ENCODE measurements around the gene STK32A.

- no peak for TF ChIP-seq CTCF (optimal IDR thresholded peaks at IDR 0.05 in 1 of 3, IDR thresholded peaks at IDR 0.05 in 1 of 3, conservative IDR thresholded peaks at IDR 0.05 in 1 of 3; ENCODE audit: extremely low read depth in 1 of 3, insufficient read depth in 2 of 3, low read length in 3 of 3)
- TF ChIP-seq EZH2 (IDR thresholded peaks at IDR 0.05; ENCODE audit: low read length) = no peak
Observed at GRCh38 chr5:147305147-147305546, 70.3 kb downstream of the STK32A start.

Measured in keratinocyte (primary cell).